H1 (cell line): ENCODE measurements around the gene FBLN5.

Source experiments
- ATF3 ChIP-seq: IDR thresholded peaks from 2 replicates; pipeline ENCODE4 v1.6.1; 2011; ENCODE audit warnings: low read depth, mild to moderate bottlenecking, low read length; ENCODE audit not compliant: insufficient read depth
- BACH1 ChIP-seq: IDR thresholded peaks from 2 replicates; pipeline ENCODE4 v1.6.1; 2012; ENCODE audit warnings: low read length, improper control_type of control experiment
- CHD7 ChIP-seq: fragments of 300-600 bp; sonication (generic); IDR thresholded peaks from 2 replicates; pipeline ENCODE4 v1.7.1; 2012; ENCODE audit warnings: low read length, moderate library complexity, mild to moderate bottlenecking, inconsistent platforms; ENCODE audit not compliant: insufficient replicate concordance
- CTCF ChIP-seq, 3 experiments: IDR thresholded peaks; 1 replicate in 2 of 3; 2 replicates in 1 of 3; pipeline versions ENCODE4 v1.5.1 to v1.6.1; 2011; ENCODE audit warnings: low read length in 3 of 3, mild to moderate bottlenecking in 3 of 3, inconsistent platforms in 2 of 3, low read depth in 1 of 3, moderate library complexity in 1 of 3; ENCODE audit not compliant: insufficient read depth in 1 of 3; ENCODE audit errors: control extremely low read depth in 1 of 3
- EP300 ChIP-seq, 2 experiments: IDR thresholded peaks; 1 replicate in 1 of 2; 2 replicates in 1 of 2; pipeline ENCODE4 v1.6.1; 2011 to 2012; ENCODE audit warnings: low read depth in 2 of 2, low read length in 2 of 2, mild to moderate bottlenecking in 2 of 2, borderline replicate concordance in 1 of 2, inconsistent platforms in 1 of 2, moderate library complexity in 1 of 2
- JUND ChIP-seq: IDR thresholded peaks from 2 replicates; pipeline ENCODE4 v1.6.1; 2011; ENCODE audit warnings: mild to moderate bottlenecking, improper control_type of control experiment, low read length
- POLR2AphosphoS5 ChIP-seq: IDR thresholded peaks from 2 replicates; pipeline ENCODE4 v1.6.1; 2011; ENCODE audit warnings: low read depth, low read length
- SIN3A ChIP-seq, 2 experiments: IDR thresholded peaks in 1 of 2; conservative IDR thresholded peaks in 1 of 2; 2 replicates each; pipeline ENCODE4 v1.6.1; 2011 to 2012; ENCODE audit warnings: low read length in 2 of 2, improper control_type of control experiment in 1 of 2, low read depth in 1 of 2, mild to moderate bottlenecking in 1 of 2

- TF ChIP-seq EP300 (IDR thresholded peaks at IDR 0.05; ENCODE audit: borderline replicate concordance in 1 of 2, low read depth in 2 of 2, low read length in 2 of 2): no peak
- peak in 2 of 3 experiments; percentile 15 to 27; a peak in 1 of 4 replicates for TF ChIP-seq CTCF (IDR thresholded peaks at IDR 0.05; ENCODE audit: control extremely low read depth in 1 of 3, insufficient read depth in 1 of 3, low read depth in 1 of 3, low read length in 3 of 3)
- TF ChIP-seq SIN3A (conservative IDR thresholded peaks at IDR 0.05 in 1 of 2, IDR thresholded peaks at IDR 0.05 in 1 of 2; ENCODE audit: low read depth in 1 of 2, low read length in 2 of 2): no peak
- TF ChIP-seq POLR2AphosphoS5: no peak
- TF ChIP-seq JUND: no peak
- TF ChIP-seq BACH1: no peak
- no peak for TF ChIP-seq ATF3
- no peak for TF ChIP-seq CHD7
Measured at GRCh38 chr14:91878274-91878673, 69.2 kb downstream of the FBLN5 start.
